ENCODE measurements around the gene RAD51. TPM values are rescaled to one million over a fixed set of nuclear protein-coding genes. Genes with fewer than 3 reads are reported as not detected.
A peak's percentile ranks its signal among the peaks of the same experiment; 100 is the strongest.
"Not testable (repeated sequence)": the region's sequence is repeated elsewhere in the genome, so short reads cannot be mapped to it uniquely, and the experiment has no call there.

Gene RAD51
- total RNA-seq, result 0.98 TPM
- long read RNA-seq, result 0 reads

GRCh38 chr15:40694688-40695468 lies at the start of gene RAD51:
RAD51 (plus strand) TSS chr15:40695174; CDS start chr15:40698759, 3,585 bp downstream.
- ATAC-seq (peak; percentile 98), DNase-seq (peak; percentile 97)
- TF ChIP-seq CTCF (IDR thresholded peaks at IDR 0.05), result no peak
- Histone ChIP-seq H3K9me3 (no peaks in the 10 kb centered on the region), H3K36me3 (peaks cover 8% of the 10 kb centered on the region), H3K4me3 (peak within 1 kb of the TSS; percentile 97), H3K27me3 (no peaks in the 10 kb centered on the region), H3K27ac (peak within 1 kb of the TSS; percentile 100), H3K4me1 (peaks cover 15% of the 10 kb centered on the region)
- intact Hi-C loops (cut with DNase I), result no loop called here

GRCh38 chr15:40647523-40647922 lies 47.5 kb upstream of the RAD51 start:
- Histone ChIP-seq H3K4me3 (no peak overlapping the region), H3K36me3 (no peaks in the 10 kb centered on the region), H3K4me1 (no peaks in the 10 kb centered on the region), H3K9me3 (no peaks in the 10 kb centered on the region), H3K27ac (no peak overlapping the region), H3K27me3 (no peaks in the 10 kb centered on the region)
- intact Hi-C loops (cut with DNase I), result no loop called here
- DNase-seq (no peak), ATAC-seq (no peak)
- no peak for TF ChIP-seq CTCF (IDR thresholded peaks at IDR 0.05)

- DNase-seq (no peak), ATAC-seq (no peak)
- no peaks in the 10 kb centered on the region for H3K9me3 ChIP-seq
- no peaks in the 10 kb centered on the region for H3K4me1 ChIP-seq
- H3K4me3 ChIP-seq, result no peak overlapping the region
- intact Hi-C loops (cut with DNase I), result no loop called here
- H3K27me3 ChIP-seq, result no peaks in the 10 kb centered on the region
- no peak for TF ChIP-seq CTCF (IDR thresholded peaks at IDR 0.05)
- H3K36me3 ChIP-seq, result no peaks in the 10 kb centered on the region
- no peak overlapping the region for H3K27ac ChIP-seq
Observed at GRCh38 chr15:40650479-40650878, 44.5 kb upstream of the RAD51 start.

- intact Hi-C loops (cut with DNase I), result no loop called here
- Histone ChIP-seq H3K9me3 (no peaks in the 10 kb centered on the region), H3K36me3 (no peaks in the 10 kb centered on the region), H3K27ac (no peak overlapping the region), H3K4me1 (no peaks in the 10 kb centered on the region), H3K4me3 (no peak overlapping the region), H3K27me3 (no peaks in the 10 kb centered on the region)
- DNase-seq, result no peak
- TF ChIP-seq CTCF (IDR thresholded peaks at IDR 0.05), result no peak
- ATAC-seq, result no peak
Observed at GRCh38 chr15:40660686-40661085, 34.3 kb upstream of the RAD51 start.

GRCh38 chr15:40664909-40665308 lies 30.1 kb upstream of the RAD51 start:
- Histone ChIP-seq H3K27me3 (no peaks in the 10 kb centered on the region), H3K4me3 (no peak overlapping the region), H3K4me1 (no peaks in the 10 kb centered on the region), H3K36me3 (no peaks in the 10 kb centered on the region), H3K9me3 (no peaks in the 10 kb centered on the region), H3K27ac (no peak overlapping the region)
- TF ChIP-seq CTCF (IDR thresholded peaks at IDR 0.05), result no peak
- intact Hi-C loops (cut with DNase I), result no loop called here
- ATAC-seq (no peak), DNase-seq (no peak)

- H3K27ac ChIP-seq; H3K4me3 ChIP-seq; H3K27me3 ChIP-seq; H3K36me3 ChIP-seq; H3K4me1 ChIP-seq; ATAC-seq; H3K9me3 ChIP-seq; intact Hi-C loops (cut with DNase I); DNase-seq: not testable (repeated sequence)
Observed at GRCh38 chr15:40676290-40676689, 18.7 kb upstream of the RAD51 start.

- H3K36me3 ChIP-seq; H3K4me3 ChIP-seq; intact Hi-C loops (cut with DNase I); H3K4me1 ChIP-seq; H3K9me3 ChIP-seq; H3K27ac ChIP-seq; H3K27me3 ChIP-seq; DNase-seq; ATAC-seq: not testable (repeated sequence)
Observed at GRCh38 chr15:40676906-40677305, 18.1 kb upstream of the RAD51 start.

All from upper lobe of right lung (tissue), 1 donor.